GM19395 (cell line): ENCODE measurements around the gene PSMD6.

Source experiments
- ATAC-seq: cut with Tn5 transposase; IDR thresholded peaks from one replicate; pipeline ENCODE4 v1.9.1; 2021; ENCODE audit warnings: mild to moderate bottlenecking, moderate library complexity; ENCODE audit not compliant: unreplicated experiment

PSMD6 gene

GRCh38 chr3:63961891-63962290 lies 61.4 kb downstream of the PSMD6 start:
- ATAC-seq = peak; percentile 86
